Fibroblast of gingiva (primary cell): ENCODE data around the gene METTL15.
A peak's percentile ranks its signal among the peaks of the same experiment; 100 is the strongest.
"Not testable (repeated sequence)": the region's sequence is repeated elsewhere in the genome, so short reads cannot be mapped to it uniquely, and the experiment has no call there.

ENCODE experiments used
- DNase-seq: peaks from one replicate; pipeline ENCODE4 v3.0.0-alpha.2; 2011; ENCODE audit warnings: low read depth

Gene METTL15

DNA sequence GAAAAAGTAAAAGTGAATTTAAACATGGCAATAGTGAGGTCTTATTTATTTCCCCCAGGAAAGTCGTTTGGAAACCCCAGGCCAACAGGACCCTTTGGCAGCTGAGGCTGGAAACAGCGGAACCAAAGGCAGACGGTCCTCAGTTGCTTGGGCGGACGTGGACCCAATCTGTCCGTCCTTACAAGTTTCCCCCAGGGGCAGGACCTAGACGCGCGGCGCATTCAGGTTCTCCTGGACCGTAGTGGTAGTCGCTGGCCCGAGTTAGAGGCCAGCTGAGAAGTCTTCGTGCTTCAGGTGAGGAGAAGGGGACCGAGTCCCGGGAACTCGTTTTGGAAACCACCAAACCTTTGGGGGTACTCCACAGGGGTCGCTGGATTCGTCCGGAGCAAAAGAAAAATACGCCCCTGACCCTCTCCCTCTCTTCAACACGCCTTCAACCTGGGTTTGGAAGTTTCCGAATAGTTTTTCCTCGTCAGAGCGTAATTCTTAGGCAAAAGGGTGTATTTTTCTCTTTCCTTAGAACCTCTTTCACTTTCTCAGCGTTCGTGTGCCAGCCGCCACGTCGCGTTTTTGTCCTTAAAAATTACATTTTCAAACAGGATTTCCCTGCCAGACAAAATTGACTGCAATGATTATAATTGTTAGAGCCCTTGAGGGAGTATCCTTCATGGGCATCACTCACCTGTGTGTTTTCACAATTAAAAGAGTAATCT, 2.1 kb downstream of the METTL15 start:
- peak; percentile 77 for DNase-seq

DNA sequence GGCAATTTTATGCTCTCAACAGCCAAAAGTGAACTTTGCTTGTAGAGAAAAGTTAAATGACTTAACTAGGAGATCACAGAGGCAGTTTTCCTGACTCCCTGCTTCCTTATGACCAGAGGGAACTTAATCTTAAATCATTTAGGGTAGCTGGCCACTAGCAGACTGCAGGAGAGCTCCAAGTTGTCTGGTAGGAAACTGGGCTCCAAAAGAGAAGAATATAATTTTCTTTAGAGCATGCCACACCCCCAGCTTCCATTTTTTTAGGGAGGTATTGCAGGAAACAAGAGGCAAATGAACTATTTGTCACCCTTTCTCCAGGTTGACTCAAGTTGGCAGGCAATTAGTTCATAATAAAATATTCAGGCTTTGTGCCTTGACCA, 2.6 kb downstream of the METTL15 start:
- peak; percentile 11 for DNase-seq

DNA sequence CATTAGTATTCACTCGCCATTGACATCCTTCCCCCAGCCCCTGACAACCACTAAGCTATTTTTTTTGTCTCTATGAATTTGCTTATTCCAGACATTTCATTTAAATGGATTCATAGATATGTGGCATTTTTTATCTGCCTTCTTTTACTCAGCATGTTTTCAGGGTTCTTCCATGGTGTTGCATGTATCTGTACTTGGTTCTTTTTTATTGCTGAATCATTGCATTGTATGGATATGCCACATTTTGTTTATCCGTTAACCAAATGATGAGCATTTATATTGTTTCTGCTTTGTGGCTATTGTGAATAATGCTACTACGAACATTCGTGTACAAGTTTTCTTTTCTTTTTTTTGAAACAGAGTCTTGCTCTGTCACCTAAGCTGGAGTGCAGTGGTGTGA, 5.9 kb downstream of the METTL15 start:
- DNase-seq = no peak

DNA sequence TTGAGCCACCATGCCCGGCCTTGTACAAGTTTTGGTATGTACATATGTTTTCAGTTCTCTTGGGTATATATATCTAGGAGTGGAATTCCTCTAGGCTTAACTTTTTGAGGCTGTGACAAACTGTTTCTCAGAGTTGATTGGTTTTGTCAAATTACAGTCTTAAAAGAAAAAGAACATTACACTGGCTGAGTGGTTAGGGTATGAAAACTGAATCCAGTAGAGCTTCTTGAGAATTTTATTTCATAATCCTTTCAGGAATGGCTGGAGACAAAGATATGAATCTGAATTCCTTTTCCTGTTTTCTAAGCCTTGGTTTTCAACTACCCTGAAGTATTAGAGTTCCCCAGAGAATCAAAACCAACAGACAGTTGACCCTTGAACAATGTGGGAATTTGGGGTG, 6.5 kb downstream of the METTL15 start:
- DNase-seq = no peak

DNA sequence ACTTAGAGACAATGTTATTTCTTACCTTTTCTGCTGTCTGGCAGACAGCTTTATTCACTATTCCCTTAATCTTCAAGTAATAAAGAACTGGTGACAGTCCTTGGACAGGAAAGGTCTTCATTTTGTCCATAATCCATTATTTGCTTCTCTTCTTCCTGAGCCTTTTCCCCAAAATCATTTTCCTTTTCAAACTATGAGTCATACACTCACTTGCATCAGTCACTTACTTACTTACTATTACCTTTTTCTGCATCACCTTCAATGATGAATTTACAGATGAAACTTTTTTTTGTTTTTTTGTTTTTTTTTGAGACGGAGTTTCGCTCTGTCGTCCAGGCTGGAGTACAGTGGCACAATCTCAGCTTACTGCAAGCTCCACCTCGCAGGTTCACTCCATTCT, 9.5 kb downstream of the METTL15 start:
- no peak for DNase-seq

DNA sequence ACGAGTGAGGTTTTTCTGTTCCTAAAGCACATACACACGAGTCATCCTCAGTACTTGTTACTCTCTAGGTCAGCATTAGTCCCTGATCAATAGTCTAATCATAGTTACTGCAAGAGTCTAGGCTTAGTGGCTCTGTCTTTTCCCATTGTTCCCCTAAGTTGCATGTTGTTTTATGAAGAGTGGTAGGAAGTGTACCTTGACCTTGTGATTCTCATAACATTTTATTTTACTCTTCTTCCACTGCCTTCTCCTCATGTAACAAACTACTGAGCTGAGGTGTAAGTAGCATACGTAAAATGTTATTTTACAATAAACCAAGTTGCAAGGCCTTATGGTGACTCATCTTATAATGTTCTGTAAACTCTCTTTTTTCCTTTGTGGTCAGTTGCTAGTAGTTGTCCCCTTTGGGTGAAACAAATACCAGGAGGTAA, 15.0 kb downstream of the METTL15 start:
- peak; percentile 34 for DNase-seq

DNA sequence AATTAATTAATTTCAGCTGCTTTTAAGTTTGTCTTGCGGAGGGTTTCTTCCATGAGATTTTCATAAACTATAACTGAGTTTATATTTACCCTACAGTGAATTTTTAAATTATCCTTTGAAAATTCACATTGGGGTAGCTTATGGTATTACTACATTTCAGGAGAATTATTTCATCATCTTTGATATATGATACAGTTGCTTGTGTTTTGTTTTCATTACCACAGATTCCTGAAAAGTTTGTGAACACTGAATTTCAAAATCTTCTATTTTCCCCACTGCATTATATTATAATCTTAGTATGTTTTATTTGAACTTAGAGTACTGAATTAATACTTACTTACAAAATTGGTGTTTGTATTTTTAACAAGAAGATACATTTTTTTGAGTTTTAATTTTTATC, 24.4 kb downstream of the METTL15 start:
- peak; percentile 65 for DNase-seq

DNA sequence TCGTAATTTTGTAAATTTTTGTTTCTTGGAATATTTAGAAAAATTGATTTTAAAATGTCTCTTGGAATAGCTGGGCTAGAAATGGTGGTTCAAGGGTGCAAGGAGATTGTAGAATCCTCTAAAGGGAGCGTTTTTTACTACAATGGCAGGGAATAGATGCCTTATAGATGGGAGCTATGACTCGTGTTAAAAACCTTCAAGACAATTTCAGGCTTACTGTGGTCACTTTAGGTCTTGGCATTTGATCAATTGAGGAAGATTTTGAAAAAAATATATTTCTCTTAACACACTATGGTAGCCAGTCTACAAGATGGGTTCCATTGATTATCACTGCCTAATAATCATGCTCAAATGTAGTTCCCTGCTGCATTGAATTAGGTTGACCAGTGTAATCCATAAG, 25.0 kb downstream of the METTL15 start:
- DNase-seq = no peak

DNA sequence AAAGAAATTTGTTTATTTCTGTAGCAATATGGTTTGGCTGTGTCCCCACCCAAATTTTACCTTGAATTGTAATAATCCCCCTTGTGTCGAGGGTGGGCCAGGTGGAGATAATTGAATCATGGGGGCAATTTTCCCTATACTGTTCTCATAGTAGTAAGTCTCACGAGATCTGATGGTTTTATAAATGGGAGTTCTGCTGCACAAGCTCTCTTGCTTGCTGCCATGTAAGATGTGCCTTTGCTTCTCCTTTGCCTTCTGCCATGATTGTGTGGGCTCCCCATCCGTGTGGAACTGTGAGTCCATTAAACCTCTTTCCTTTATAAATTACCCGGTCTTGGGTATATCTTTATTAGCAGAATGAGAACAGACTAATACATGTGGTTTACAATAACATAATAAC, 28.0 kb downstream of the METTL15 start:
- DNase-seq = not testable (repeated sequence)

DNA sequence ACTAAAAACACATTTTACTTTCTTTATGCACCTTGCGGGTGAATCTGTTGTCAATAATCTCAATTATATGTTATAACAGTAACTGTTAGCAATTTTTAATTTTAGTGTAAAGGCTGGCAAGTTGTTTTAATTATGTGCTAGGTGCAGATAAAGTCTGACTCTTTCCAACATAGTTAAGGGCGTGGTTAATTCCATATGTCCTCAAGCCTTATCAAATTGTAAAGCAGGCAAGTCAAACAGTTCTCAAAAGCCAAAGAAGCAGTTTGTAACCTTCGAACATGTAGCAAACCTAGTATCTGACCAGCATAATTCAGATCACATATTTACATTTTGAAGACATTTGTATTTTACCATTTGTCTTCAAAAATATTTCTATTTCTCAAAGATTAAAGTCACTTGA, 29.2 kb downstream of the METTL15 start:
- DNase-seq = no peak

DNA sequence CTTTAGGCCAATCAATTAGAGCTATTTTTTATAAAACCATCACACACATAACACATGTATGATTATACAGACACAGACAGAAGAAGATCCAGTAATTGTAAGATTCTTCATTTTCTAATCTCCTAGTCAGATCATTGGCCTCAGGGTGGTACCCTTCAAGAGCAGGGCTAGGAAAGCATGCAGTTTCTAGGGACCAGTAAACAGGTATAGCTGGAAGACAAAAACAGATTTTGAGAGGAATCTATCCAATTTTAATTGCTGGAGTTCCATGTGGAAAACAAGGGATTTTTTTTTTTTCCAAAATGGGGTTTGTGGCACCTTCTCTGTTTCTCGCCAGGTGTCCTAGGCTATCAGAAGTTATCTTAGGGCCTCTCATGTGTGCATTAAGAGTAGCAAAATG, 29.6 kb downstream of the METTL15 start:
- DNase-seq = no peak

DNA sequence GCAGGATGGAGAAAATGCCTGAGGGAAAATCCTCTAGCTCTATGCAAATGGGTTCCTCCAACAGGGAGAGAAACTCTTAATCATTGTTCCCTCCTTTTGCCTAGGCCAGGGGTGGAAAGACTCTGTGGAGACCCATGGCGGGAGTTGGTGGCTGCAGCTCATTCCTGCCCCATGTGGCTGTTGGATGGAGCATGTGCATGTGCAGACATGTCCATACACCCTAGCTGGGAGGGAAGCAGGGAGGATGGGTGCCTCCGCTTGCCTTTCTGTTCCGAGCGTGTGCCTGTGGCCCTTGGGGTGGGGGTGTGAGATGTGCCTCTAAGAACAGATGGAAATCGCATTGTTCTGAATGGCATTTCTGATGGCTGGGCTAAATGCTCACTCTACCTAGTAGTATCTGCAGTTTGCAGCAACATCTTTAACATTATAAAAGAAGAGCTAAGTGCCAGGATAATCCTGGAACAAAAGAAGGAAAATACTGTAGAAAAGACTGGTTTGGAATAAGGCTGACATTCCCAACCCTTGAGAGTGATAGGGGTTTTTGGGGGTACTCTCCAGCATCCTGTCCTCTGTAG, 31.7 kb downstream of the METTL15 start:
- DNase-seq = no peak

DNA sequence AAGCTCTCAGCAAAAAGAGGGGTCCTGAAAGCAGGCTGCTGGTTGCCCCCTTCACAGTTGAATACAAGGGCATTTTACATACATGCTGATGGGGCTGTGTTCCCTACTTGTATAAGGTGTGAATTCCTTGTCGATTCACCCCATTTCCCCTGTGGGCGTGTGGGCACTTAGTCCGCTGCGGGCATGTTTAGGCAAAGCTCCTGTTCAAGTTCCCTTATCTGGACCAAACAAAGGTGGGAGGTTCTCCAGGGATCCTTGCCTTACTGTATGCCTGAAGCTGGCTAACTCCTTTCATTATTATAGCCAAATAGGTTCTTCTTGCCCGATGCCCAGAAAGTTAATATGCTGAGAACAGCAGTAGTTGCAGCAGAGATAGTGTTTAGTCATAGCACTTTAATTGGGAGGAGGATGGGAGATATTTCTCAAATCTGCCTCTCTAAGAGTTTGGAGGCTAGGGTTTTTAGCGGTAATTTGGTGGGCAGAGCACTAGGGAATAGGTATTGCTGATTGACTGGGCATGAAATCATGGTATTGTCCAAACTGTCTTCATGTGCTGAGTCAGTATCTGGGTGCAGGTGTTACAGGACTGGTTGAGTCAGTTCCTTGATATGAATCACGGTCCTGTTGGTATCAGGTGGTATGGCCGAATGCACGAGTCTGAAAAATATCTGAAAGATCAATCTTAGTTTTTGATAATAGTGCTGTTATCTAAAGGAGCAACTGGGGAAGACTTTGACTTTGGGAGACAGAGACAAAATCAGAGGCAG, 32.7 kb downstream of the METTL15 start:
- DNase-seq = no peak

DNA sequence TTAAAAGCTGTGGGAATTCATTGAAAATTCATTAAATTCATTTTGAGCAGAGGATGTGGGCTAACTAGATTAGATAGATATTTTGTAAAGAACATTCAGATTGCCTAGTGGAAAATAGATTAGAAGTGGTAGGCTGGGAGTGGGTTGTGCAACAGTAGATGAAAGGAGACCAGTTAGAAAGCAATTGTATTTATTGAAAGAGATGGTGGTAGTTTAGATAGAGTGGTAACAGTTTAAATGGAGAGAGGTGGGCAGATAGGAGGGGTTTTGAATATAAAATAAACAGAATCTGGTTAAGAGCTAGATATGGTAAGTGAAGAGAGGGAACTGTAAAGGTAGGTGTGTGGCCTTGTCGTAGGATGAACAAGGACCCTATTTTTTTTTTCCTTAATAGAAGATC, 34.5 kb downstream of the METTL15 start:
- no peak for DNase-seq

DNA sequence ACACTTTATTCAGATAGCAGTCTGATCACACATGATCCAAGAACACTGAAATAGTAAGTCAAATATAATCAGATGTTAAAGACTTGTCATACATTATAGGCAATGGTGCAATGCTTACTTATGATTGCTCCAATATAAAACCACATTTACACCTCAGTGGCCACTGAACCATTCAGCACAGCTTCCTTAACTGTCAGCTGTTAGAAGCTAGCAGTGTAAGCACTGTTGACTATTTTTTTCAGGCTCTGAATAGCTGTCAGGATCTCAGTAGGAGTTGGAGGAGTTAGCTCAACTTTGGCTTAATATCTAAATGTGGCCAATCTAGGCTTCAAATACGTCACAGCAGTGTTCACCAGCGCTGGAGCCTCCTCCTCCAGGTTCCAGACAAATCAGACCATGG, 36.6 kb downstream of the METTL15 start:
- DNase-seq = no peak

DNA sequence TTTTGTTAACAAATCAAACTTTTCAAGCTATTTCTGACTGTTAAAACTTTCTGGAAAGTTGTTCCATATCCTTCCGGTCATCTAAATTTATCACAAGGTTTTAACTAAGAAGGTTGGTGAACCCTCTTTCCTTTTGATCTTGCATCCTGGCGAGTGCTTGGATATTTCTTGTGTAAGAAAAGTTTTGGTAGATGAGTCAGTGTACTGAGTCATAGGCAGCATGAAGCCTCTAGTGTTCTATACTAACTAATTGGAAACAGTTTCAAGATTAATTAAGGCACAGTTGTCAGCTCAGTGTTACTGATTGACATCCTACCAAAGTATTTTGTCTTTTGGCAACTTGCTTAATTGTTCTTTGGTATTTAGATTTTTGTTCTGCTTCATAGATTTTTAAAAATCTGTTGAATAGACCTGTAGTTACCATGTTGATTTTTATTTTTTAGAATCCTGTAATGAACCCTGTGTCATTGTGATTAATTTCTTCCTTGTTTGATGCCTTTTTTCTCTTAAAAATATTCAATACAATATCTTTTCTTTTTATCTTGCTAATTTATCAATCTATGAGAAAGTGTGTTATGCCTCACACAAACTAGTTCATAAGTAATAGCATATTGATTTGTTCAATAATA, 38.0 kb downstream of the METTL15 start:
- peak; percentile 74 for DNase-seq

DNA sequence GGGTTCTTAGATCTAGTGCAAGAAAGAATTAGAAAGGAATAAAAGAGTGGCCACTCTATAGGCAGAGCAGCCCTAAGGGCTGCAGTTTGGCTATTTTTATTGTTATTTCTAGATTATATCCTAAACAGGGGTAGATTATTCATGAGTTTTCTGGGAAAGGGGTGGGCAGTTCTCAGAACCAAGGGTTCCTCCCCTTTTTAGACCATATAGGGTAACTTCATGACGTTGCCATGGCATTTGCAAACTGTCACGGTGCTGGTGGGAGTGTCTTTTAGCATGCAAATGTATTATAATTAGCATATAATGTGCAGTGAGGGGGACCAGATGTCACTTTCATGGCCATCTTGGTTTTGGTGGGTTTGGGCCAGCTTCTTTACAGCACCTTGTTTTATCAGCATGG, 44.6 kb downstream of the METTL15 start:
- DNase-seq = no peak

DNA sequence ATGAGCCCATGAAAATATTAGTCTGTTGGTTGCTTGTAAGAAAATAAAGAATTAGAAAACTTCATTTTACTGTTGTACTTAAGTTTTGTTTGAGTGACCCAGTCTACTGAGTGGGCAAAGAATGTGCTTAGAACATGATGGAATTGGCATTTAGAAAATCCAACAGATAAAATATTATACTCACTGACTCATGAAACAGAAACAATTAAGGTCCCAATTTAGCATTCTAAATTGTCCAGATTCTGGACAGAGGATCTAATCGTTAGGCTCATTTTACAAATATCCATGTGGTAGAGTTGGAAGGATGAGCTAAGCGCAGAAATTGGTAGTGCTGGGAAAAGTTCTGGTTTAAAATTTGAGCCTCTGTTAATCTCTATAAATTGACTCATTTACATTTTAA, 45.4 kb downstream of the METTL15 start:
- DNase-seq = no peak

DNA sequence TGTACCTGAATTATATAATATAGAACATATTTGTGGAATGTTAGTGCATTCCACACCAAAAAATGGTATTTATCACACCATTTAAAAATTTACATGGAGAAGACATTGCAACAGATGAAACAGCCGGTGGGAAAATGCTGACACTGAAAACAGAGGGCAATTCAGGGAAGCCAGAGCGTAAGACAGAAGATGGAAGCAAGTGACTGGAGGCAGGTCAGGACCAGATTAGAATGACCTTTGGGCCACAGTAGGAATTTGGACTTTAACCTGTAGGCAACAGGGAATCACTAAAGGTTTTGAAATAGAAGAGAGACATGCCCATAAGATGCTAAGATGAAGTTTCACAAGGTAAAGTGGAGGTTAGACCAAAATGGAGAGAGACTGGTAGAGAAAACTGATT, 60.5 kb downstream of the METTL15 start:
- DNase-seq = no peak

DNA sequence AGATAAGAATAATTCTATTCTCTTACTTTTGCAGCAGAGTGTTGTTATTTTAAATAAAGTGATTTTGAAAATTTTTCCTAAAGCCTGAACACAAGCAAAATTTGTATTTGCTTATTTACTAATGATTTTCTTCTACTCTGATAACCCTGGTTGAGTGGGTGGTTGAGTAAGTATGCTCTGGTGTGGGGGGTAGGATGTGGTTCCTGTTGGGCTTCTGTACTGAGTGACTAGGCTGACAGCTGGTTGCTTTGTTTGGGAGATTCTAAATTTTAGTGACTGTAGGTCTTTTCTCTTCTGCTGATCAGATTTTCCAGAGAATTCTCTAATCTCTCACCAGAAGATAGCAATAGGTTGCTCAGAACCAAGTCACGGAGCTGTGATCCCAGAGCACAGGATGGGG, 61.6 kb downstream of the METTL15 start:
- DNase-seq = no peak

DNA sequence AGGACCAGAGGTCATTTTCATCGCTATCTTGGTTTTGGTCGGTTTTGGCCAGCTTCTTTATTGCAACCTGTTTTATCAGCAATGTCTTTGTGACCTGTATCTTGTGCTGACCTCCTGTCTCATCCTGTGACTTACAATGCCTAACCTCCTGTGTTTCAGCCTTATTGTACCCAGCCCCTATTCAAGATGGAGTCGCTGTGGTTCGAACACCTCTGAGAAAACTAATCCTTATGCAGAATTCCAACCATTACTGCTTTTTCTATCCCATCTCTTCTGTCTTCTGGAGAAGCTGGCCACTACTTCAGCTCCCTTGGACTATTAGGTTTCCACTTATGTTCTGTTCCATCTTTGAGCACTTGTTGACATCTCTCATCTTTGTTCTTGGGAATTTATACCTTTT, 62.6 kb downstream of the METTL15 start:
- DNase-seq = no peak

DNA sequence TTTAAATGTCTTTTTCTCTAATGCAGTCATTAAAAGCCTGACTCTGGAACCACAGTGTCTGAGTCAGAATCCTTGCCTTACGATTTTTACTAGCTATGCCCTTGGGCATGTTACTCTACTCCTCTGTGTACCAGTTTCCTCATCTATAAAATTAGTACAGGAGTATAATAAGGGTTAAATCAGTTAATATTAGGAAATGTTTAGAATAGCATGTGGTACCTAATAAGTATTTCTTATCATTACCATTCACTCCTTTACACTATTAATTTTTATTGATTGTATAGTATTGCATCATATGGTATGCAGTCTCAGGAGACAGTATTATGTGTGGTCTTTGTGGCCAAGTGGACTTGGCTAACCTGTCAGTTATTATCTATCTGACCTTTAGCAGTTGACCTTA, 68.2 kb downstream of the METTL15 start:
- no peak for DNase-seq

DNA sequence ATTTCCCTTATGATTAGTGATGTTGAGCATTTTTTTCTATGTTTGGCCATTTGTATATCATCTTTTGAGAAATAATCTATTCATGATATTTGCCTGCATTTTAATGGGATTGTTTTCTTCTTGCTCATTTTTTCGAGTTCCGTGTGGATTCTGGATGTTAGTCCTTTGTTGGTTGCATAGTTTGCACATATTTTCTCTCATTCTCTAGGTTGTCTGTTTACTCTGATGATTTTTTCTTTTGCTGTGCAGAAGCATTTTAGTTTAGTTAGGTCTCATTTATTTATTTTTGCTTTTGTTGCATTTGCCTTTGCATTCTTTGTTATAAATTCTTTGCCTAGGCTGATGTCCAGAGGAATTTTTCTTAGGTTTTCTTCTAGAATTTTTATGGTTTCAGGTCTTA, 87.3 kb downstream of the METTL15 start:
- no peak for DNase-seq
